K562 (cell line): ENCODE results near the gene GABRB1. TPM values are rescaled to one million over a fixed set of nuclear protein-coding genes. Genes with fewer than 3 reads are reported as not detected.

ENCODE experiments used
- ATAC-seq: fragments of 200-7000 bp; cut with Tn5 transposase; 3 replicates; pipeline ENCODE4 v1.9.1; 2020; ENCODE audit warnings: moderate library complexity
- BruUV-seq: library from RNA; stranded (reverse); fragments of 400-500 nt; replicated peaks from 2 replicates; lab custom pipeline; 2021; lab: Mats Ljungman, UMichigan
- CTCF ChIA-PET: fragments of 300-600 bp; formaldehyde crosslinking; extraction: SDS; loops from one replicate; lab custom pipeline; 2021; ENCODE audit warnings: low intra/inter-chr PET ratio; lab: Yijun Ruan, JAX
- POLR2A ChIA-PET: fragments of 300-600, 350-650 bp; sonication (Branson Sonifier 250); formaldehyde crosslinking; extraction: SDS; loops from one replicate; lab custom pipeline; 2021; ENCODE audit warnings: antibody characterized with exemption, inconsistent platforms; lab: Yijun Ruan, JAX
- DNase-seq, 4 experiments: peaks; one replicate each; pipeline versions ENCODE4 v3.0.0 to v3.0.0-alpha.2; 2011 to 2018; ENCODE audit warnings: low spot score in 3 of 4, mixed read lengths in 3 of 4; ENCODE audit errors: extremely low read depth in 1 of 4
- FAIRE-seq: peaks from 2 replicates; lab custom pipeline; 2011; peaks lifted over from hg19 to GRCh38; lab: Jason Lieb, UNC
- H2AFZ ChIP-seq: 2 replicates; pipeline ENCODE4 v1.6.0; 2011; ENCODE audit warnings: low read depth, low read length, control low read depth, inconsistent platforms
- H3K27ac ChIP-seq: fragments of 200-600 bp; 3 replicates; pipeline ENCODE4 v1.8.0; 2011; ENCODE audit warnings: low read depth, mild to moderate bottlenecking, control low read depth, inconsistent platforms, low read length, moderate library complexity, mixed read lengths; ENCODE audit errors: extremely low read depth
- H3K27me3 ChIP-seq, 2 experiments: fragments of 300-600 bp in 1 of 2; 2 replicates in 1 of 2; 3 replicates in 1 of 2; pipeline versions ENCODE4 v1.6.0 to v1.8.0; 2011; ENCODE audit warnings: inconsistent platforms in 2 of 2, low read length in 2 of 2, mild to moderate bottlenecking in 1 of 2, mixed read lengths in 1 of 2, moderate library complexity in 1 of 2; ENCODE audit not compliant: control insufficient read depth in 2 of 2, insufficient read depth in 2 of 2
- H3K36me3 ChIP-seq: fragments of 300-600 bp; 3 replicates; pipeline ENCODE4 v1.8.0; 2011; ENCODE audit warnings: mild to moderate bottlenecking, low read length, inconsistent platforms; ENCODE audit not compliant: control insufficient read depth, insufficient read depth
- H3K4me1 ChIP-seq, 2 experiments: fragments of 200-600 bp in 1 of 2; replicated peaks in 1 of 2; 2 replicates in 1 of 2; 3 replicates in 1 of 2; pipeline versions ENCODE4 v1.5.1 to v1.8.0; 2011; ENCODE audit warnings: inconsistent platforms in 2 of 2, low read length in 2 of 2, mild to moderate bottlenecking in 1 of 2, mixed read lengths in 1 of 2, moderate library complexity in 1 of 2; ENCODE audit not compliant: control insufficient read depth in 2 of 2, insufficient read depth in 2 of 2
- H3K4me2 ChIP-seq: 2 replicates; pipeline ENCODE4 v1.6.1; 2011; ENCODE audit warnings: low read length, control low read depth, inconsistent platforms, mixed read lengths; ENCODE audit not compliant: insufficient read depth
- H3K4me3 ChIP-seq: fragments of 200-600 bp; sonication (generic), shearing (Covaris generic); 2 replicates; pipeline ENCODE4 v1.5.1; 2016; ENCODE audit warnings: control low read depth, inconsistent platforms
- H3K79me2 ChIP-seq: fragments of 200-600 bp; 3 replicates; pipeline ENCODE4 v1.8.0; 2011; ENCODE audit warnings: low read length, inconsistent platforms; ENCODE audit not compliant: control insufficient read depth, insufficient read depth
- H3K9ac ChIP-seq, 2 experiments: 2 replicates each; pipeline versions ENCODE4 v1.6.0 to v1.6.1; 2011; ENCODE audit warnings: low read depth in 2 of 2, low read length in 2 of 2, control low read depth in 1 of 2, inconsistent platforms in 1 of 2, mild to moderate bottlenecking in 1 of 2, mixed read lengths in 1 of 2; ENCODE audit not compliant: insufficient read depth in 1 of 2
- H3K9me1 ChIP-seq: one replicate; pipeline ENCODE4 v1.6.0; 2011; ENCODE audit warnings: inconsistent platforms, mild to moderate bottlenecking, low read length, moderate library complexity; ENCODE audit not compliant: control insufficient read depth, insufficient read depth
- H3K9me3 ChIP-seq: replicated peaks from 2 replicates; pipeline ENCODE4 v1.5.1; 2011; ENCODE audit warnings: low read depth, low read length, inconsistent platforms; ENCODE audit not compliant: control insufficient read depth, insufficient read depth
- H4K20me1 ChIP-seq: replicated peaks from 2 replicates; pipeline ENCODE4 v1.6.1; 2011; ENCODE audit warnings: low read length, inconsistent platforms, mixed read lengths; ENCODE audit not compliant: control insufficient read depth, insufficient read depth
- HEY1 ChIP-seq: fragments of 250-450 bp; sonication (Bioruptor Pico); IDR thresholded peaks from 2 replicates; pipeline ENCODE4 v1.5.0; 2020; ENCODE audit warnings: mild to moderate bottlenecking, moderate library complexity, borderline replicate concordance
- IRF9 ChIP-seq: fragments of 450-650 bp; IDR thresholded peaks from 2 replicates; pipeline ENCODE4 v1.6.1; 2016; ENCODE audit warnings: missing biosample characterization, missing genetic modification characterization
- JUN ChIP-seq, 2 experiments: sonication (generic) in 1 of 2; formaldehyde crosslinking in 1 of 2; IDR thresholded peaks; 2 replicates each; pipeline versions ENCODE4 v1.6.1 to v1.8.0; 2012 to 2022; ENCODE audit warnings: borderline replicate concordance in 2 of 2, mild to moderate bottlenecking in 2 of 2, improper control_type of control experiment in 1 of 2, low read depth in 1 of 2, low read length in 1 of 2, missing genetic modification reagents in 1 of 2
- SAFB ChIP-seq: fragments of 200-400 bp; formaldehyde crosslinking; IDR thresholded peaks from 2 replicates; pipeline ENCODE4 v1.6.1; 2017; ENCODE audit warnings: low read depth, low read length, borderline replicate concordance
- SUPT5H ChIP-seq: fragments of 450-650 bp; IDR thresholded peaks from 2 replicates; pipeline ENCODE4 v1.6.1; 2016
- TEAD2 ChIP-seq: fragments of 450-650 bp; IDR thresholded peaks from 2 replicates; pipeline ENCODE4 v1.6.1; 2016; ENCODE audit warnings: missing genetic modification characterization, control low read depth, missing compliant biosample characterization
- ZC3H8 ChIP-seq: fragments of 450-650 bp; IDR thresholded peaks from 2 replicates; pipeline ENCODE4 v1.6.1; 2017
- ZNF224 ChIP-seq: sonication (generic); formaldehyde crosslinking; IDR thresholded peaks from 2 replicates; pipeline ENCODE4 v1.8.0; 2022; ENCODE audit warnings: mild to moderate bottlenecking, missing genetic modification reagents
- ZNF408 ChIP-seq: fragments of 250-450 bp; sonication (Bioruptor Pico); IDR thresholded peaks from 2 replicates; pipeline ENCODE4 v1.4.0; 2020; ENCODE audit warnings: low read depth, mild to moderate bottlenecking, moderate library complexity
- ZNF436 ChIP-seq: fragments of 250-450, 450-650 bp; sonication (Bioruptor Pico); formaldehyde crosslinking; IDR thresholded peaks from 2 replicates; pipeline ENCODE4 v1.7.0; 2020; ENCODE audit warnings: mild to moderate bottlenecking
- WGBS: fragments of 100-300 bp; shearing (Covaris generic); methylation state at CpG from one replicate; pipeline ENCODE4 v1.1.6; 2016; ENCODE audit warnings: low coverage, mixed read lengths; ENCODE audit not compliant: insufficient coverage; ENCODE audit errors: missing lambda C conversion rate; 5-methylcytosine and 5-hydroxymethylcytosine counted together
- in situ Hi-C: fragments of 300-500 bp; cut with MboI; formaldehyde crosslinking; loops from 4 replicates; pipeline ENCODE4 v1.15.0; 2018; ENCODE audit warnings: inconsistent platforms, mixed read lengths
- intact Hi-C: fragments of 100-400 bp; cut with micrococcal nuclease; formaldehyde crosslinking; loops from 2 replicates; pipeline ENCODE4 v1.14.2; 2022
- polyA plus RNA-seq, 8 experiments: library from polyadenylated mRNA; depleted of rRNA in 4 of 8; stranded (reverse) in 5 of 8; unstranded in 3 of 8; fragments of >200 nt; fragmentation: Nextera tagmentation in 2 of 8; fragmentation: Illumina TruSeq in 1 of 8; extraction: Ambion mirVana in 2 of 8; extraction: Trizol in 1 of 8; gene quantifications; 2 replicates each; pipeline versions ENCODE4 v1.2.1 to v1.2.3, GENCODE V29; 2011 to 2014; ENCODE audit warnings: inconsistent platforms in 1 of 8, missing spikeins in 1 of 8
- total RNA-seq, 7 experiments: library from RNA; depleted of rRNA in 6 of 7; stranded (reverse); fragments of >200 nt in 6 of 7; fragmentation: Illumina TruSeq in 2 of 7; extraction: Trizol in 2 of 7; gene quantifications; 2 replicates each; pipeline versions ENCODE4 v1.2.1 to v1.2.3, GENCODE V29; 2011 to 2021; ENCODE audit warnings: low replicate concordance in 1 of 7
- TF ChIP-seq, protein P1 (sequence below): fragments of 250-450 bp; sonication (Bioruptor Pico); IDR thresholded peaks from 2 replicates; pipeline ENCODE4 v1.8.0; 2022; ENCODE audit warnings: moderate library complexity, mild to moderate bottlenecking, inconsistent platforms

GABRB1 gene
- total and polyA plus RNA-seq, 9 of the 15 experiments (the other 6 are each of a cell fraction or from before 2014, with no cell fraction given), result not detected

DNA sequence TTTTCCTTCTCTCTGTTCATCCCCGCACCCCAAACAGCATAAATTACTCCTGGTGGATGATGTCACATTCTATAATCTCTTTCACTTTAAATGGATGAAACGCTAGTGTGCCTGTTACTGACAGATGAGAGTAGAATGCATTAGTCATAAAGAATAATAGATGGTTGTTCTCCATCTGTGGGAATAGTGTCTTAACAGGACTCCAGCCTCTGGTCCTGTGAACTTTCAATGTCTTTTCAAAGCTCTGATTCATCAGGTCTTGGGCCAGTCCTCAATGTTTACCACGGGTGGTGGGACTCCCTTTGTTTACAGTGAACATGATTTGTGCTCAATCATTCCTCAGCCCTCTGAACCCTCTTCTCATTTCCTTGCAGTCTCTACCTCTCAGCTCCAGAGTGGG is 182.6 kb downstream of the GABRB1 start:
- no peak overlapping the region for H3K9ac ChIP-seq
- BruUV-seq, result no TSS peak
- H4K20me1 ChIP-seq, result no peaks in the 10 kb centered on the region
- H3K4me3 ChIP-seq, result no peak overlapping the region
- no peak overlapping the region for H3K4me2 ChIP-seq
- in situ Hi-C loops, result no loop called here
- ChIA-PET CTCF (no interaction called here), POLR2A (no interaction called here)
- H3K9me3 ChIP-seq, result no peaks in the 10 kb centered on the region
- H3K27me3 ChIP-seq, result no peaks in the 10 kb centered on the region
- DNase-seq, result no peak
- H3K27ac ChIP-seq, result no peak overlapping the region
- TF ChIP-seq, protein P1, sequence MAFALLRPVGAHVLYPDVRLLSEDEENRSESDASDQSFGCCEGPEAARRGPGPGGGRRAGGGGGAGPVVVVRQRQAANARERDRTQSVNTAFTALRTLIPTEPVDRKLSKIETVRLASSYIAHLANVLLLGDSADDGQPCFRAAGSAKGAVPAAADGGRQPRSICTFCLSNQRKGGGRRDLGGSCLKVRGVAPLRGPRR (CRISPR knock-in tag), result no peak
- TF ChIP-seq IRF9 (tag), result no peak
- no peak for TF ChIP-seq SUPT5H
- TF ChIP-seq SAFB, result no peak
- TF ChIP-seq TEAD2, result no peak
- no peak for TF ChIP-seq ZNF224 (CRISPR knock-in tag)
- no peak for TF ChIP-seq HEY1 (CRISPR knock-in tag)
- TF ChIP-seq ZNF408 (CRISPR knock-in tag), result no peak
- no peak for TF ChIP-seq ZC3H8
- no peak for TF ChIP-seq ZNF436
- no peak for TF ChIP-seq JUN (IDR thresholded peaks at IDR 0.05; ENCODE audit: borderline replicate concordance, low read depth, low read length)
- TF ChIP-seq JUN (CRISPR knock-in tag; IDR thresholded peaks at IDR 0.05; ENCODE audit: borderline replicate concordance), result no peak
- H3K9me1 ChIP-seq, result no peaks in the 10 kb centered on the region
- 0% methylated on average over 3 of the region's 3 CpGs for WGBS
- H3K4me1 ChIP-seq, result no peaks in the 10 kb centered on the region
- H2AFZ ChIP-seq, result no peak overlapping the region
- ATAC-seq, result no peak
- H3K79me2 ChIP-seq, result no peaks in the 10 kb centered on the region
- H3K36me3 ChIP-seq, result no peaks in the 10 kb centered on the region
- intact Hi-C loops, result no loop called here
- no peak for FAIRE-seq
